ENCODE results near the gene FAM180B.
"Not testable (repeated sequence)": the region's sequence is repeated elsewhere in the genome, so short reads cannot be mapped to it uniquely, and the experiment has no call there.

The FAM180B gene

GRCh38 chr11:47586098-47586855 is at the start of gene FAM180B:
TSS of gene FAM180B (plus strand) at chr11:47586678. CDS start at chr11:47586769, 91 bp downstream.
- DNase-seq (no peak), ATAC-seq (no peak)

- ATAC-seq (no peak), DNase-seq (no peak)
Observed at GRCh38 chr11:47536915-47537314, 49.6 kb upstream of the FAM180B start.

GRCh38 chr11:47538741-47539565 is 47.5 kb upstream of the FAM180B start:
- DNase-seq (no peak), ATAC-seq (no peak)

GRCh38 chr11:47539681-47540039 is 46.8 kb upstream of the FAM180B start:
- no peak for DNase-seq
- ATAC-seq, result no peak

GRCh38 chr11:47541070-47541469 is 45.4 kb upstream of the FAM180B start:
- DNase-seq, result no peak
- no peak for ATAC-seq

GRCh38 chr11:47545298-47545697 is 41.2 kb upstream of the FAM180B start:
- no peak for ATAC-seq

GRCh38 chr11:47546274-47546673 is 40.2 kb upstream of the FAM180B start:
- not testable (repeated sequence) for ATAC-seq, DNase-seq

More at GRCh38 chr11:47545298-47545697, 41.2 kb upstream of the FAM180B start:
- DNase-seq, result no peak

- DNase-seq (no peak), ATAC-seq (no peak)
Observed at GRCh38 chr11:47550288-47551047, 36.0 kb upstream of the FAM180B start.

GRCh38 chr11:47551086-47551485 is 35.4 kb upstream of the FAM180B start:
- ATAC-seq (no peak), DNase-seq (no peak)

GRCh38 chr11:47552056-47552565 is 34.4 kb upstream of the FAM180B start:
- ATAC-seq (peak; percentile 3), DNase-seq (peak; percentile 39)

- ATAC-seq (peak; percentile 97), DNase-seq (peak; percentile 94)
Observed at GRCh38 chr11:47552566-47553405, 33.7 kb upstream of the FAM180B start, which contains the start of gene CELF1. TSS of gene CELF1 (minus strand) at chr11:47553132. CDS start at chr11:47499523, 53,609 bp downstream.

GRCh38 chr11:47553406-47553743 is 33.1 kb upstream of the FAM180B start:
- ATAC-seq (peak; percentile 17), DNase-seq (no peak)

- DNase-seq, ATAC-seq: not testable (repeated sequence)
Observed at GRCh38 chr11:47557004-47557403, 29.5 kb upstream of the FAM180B start.

- DNase-seq (no peak), ATAC-seq (no peak)
Observed at GRCh38 chr11:47558695-47559094, 27.8 kb upstream of the FAM180B start.

- DNase-seq, result no peak
- no peak for ATAC-seq
Observed at GRCh38 chr11:47560426-47560825, 26.1 kb upstream of the FAM180B start.

- DNase-seq, ATAC-seq: not testable (repeated sequence)
Observed at GRCh38 chr11:47562393-47562792, 24.1 kb upstream of the FAM180B start.

GRCh38 chr11:47564366-47564765 is 22.1 kb upstream of the FAM180B start:
- ATAC-seq, result not testable (repeated sequence)

GRCh38 chr11:47564933-47565339 is 21.5 kb upstream of the FAM180B start:
- ATAC-seq (no peak), DNase-seq (no peak)

More at GRCh38 chr11:47564366-47564765, 22.1 kb upstream of the FAM180B start:
- not testable (repeated sequence) for DNase-seq

- peak; percentile 91 for ATAC-seq
- DNase-seq, result peak; percentile 81
Observed at GRCh38 chr11:47565340-47566148, 20.9 kb upstream of the FAM180B start, which contains the start of gene PTPMT1. TSS of gene PTPMT1 (plus strand) at chr11:47565599. CDS start at chr11:47565623, 24 bp downstream.

- ATAC-seq (no peak), DNase-seq (peak; percentile 27)
Observed at GRCh38 chr11:47566149-47566698, 20.3 kb upstream of the FAM180B start.

All from stimulated activated naive CD8-positive, alpha-beta T cell treated with anti-CD3 and anti-CD28 coated beads, Interleukin-15, Interleukin-2, amounts not matched to agents 100 U/mL and 50 U/mL, for 24 hours (primary cell).